Neutrophil (primary cell): ENCODE data around the gene NPM3.

Source experiments
- H3K27ac ChIP-seq: fragments of 200-600 bp; sonication (generic); 2 replicates; pipeline ENCODE4 v1.5.1; 2016; ENCODE audit warnings: mild to moderate bottlenecking, moderate library complexity
- H3K27me3 ChIP-seq: fragments of 200-600 bp; sonication (generic); 2 replicates; pipeline ENCODE4 v1.6.0; 2016; ENCODE audit warnings: mild to moderate bottlenecking
- H3K36me3 ChIP-seq: fragments of 200-600 bp; sonication (generic); 2 replicates; pipeline ENCODE4 v1.5.1; 2017
- H3K4me1 ChIP-seq, 2 experiments: fragments of 200-600 bp in 1 of 2; sonication (generic) in 1 of 2; 1 replicate in 1 of 2; 2 replicates in 1 of 2; pipeline versions ENCODE4 v1.5.1 to v1.6.1; 2013 to 2016; ENCODE audit warnings: low read depth in 1 of 2, low read length in 1 of 2, mild to moderate bottlenecking in 1 of 2, moderate library complexity in 1 of 2; ENCODE audit not compliant: control insufficient read depth in 1 of 2, insufficient read depth in 1 of 2
- H3K4me3 ChIP-seq, 2 experiments: fragments of 200-600 bp in 1 of 2; sonication (generic) in 1 of 2; 1 replicate in 1 of 2; 2 replicates in 1 of 2; pipeline ENCODE4 v1.5.1; 2013 to 2016; ENCODE audit warnings: low read depth in 1 of 2, low read length in 1 of 2, mild to moderate bottlenecking in 1 of 2, moderate library complexity in 1 of 2
- H3K9me3 ChIP-seq: fragments of 200-600 bp; sonication (generic); 2 replicates; pipeline ENCODE4 v1.5.1; 2016
- TF ChIP-seq, protein P1 (sequence below): fragments of 200-600 bp; sonication (generic); IDR thresholded peaks from 2 replicates; pipeline ENCODE4 v1.5.1; 2016; ENCODE audit warnings: antibody characterized with exemption

Gene NPM3

GRCh38 chr10:101771380-101771779, 11.9 kb downstream of the NPM3 start:
- H3K4me3 ChIP-seq: no peak overlapping the region
- no peaks in the 10 kb centered on the region for H3K4me1 ChIP-seq
- TF ChIP-seq, protein P1, sequence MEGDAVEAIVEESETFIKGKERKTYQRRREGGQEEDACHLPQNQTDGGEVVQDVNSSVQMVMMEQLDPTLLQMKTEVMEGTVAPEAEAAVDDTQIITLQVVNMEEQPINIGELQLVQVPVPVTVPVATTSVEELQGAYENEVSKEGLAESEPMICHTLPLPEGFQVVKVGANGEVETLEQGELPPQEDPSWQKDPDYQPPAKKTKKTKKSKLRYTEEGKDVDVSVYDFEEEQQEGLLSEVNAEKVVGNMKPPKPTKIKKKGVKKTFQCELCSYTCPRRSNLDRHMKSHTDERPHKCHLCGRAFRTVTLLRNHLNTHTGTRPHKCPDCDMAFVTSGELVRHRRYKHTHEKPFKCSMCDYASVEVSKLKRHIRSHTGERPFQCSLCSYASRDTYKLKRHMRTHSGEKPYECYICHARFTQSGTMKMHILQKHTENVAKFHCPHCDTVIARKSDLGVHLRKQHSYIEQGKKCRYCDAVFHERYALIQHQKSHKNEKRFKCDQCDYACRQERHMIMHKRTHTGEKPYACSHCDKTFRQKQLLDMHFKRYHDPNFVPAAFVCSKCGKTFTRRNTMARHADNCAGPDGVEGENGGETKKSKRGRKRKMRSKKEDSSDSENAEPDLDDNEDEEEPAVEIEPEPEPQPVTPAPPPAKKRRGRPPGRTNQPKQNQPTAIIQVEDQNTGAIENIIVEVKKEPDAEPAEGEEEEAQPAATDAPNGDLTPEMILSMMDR: no peak
- no peak overlapping the region for H3K27ac ChIP-seq
- H3K9me3 ChIP-seq: no peaks in the 10 kb centered on the region
- no peaks in the 10 kb centered on the region for H3K36me3 ChIP-seq
- peaks cover 99% of the 10 kb centered on the region for H3K27me3 ChIP-seq

DNA sequence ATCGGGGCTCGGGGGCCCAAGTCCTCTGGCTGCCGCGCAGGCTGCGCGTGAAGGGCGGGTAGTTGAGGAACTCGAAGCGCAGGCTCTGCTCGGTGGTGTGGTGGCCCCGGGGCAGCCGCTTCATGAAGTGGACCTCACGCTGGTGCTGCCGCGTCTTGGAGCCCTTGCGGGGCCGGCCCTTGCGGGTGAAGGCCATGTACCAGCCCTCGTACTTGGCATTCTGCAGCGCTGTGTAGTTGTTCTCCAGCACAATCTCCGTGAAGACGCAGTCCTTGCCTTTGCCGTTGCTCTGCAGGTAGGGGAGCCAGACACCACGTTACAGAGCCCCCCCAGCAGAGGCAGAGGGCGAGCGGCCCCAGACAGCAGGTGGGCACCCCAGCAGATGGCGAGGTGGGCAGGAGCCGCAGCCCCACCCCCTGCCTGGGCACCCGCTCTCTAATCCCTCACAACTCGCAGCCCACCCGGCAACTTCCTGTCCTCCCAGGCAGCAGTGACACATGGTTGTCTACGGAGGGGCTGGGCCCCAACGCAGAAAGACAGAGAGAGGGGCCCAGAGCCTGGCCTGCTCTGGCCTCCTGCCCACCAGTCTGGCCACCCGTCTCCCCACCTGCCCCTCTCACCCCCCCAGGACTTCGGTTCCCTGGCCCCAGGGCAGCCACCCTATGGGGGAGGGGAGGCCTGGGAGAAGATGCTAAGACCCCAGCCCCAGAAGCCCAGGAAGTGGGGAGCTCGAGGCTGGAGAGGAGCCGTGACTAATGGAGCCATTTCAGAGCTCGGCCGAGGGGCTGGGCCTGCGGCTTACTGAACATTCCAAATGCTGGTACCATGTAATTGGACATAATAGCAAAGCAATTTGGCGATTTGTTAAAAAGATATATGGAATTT, 12.7 kb downstream of the NPM3 start:
- no peak overlapping the region for H3K27ac ChIP-seq
- TF ChIP-seq, protein P1: no peak
- H3K4me1 ChIP-seq: no peaks in the 10 kb centered on the region
- no peaks in the 10 kb centered on the region for H3K9me3 ChIP-seq
- no peak overlapping the region for H3K4me3 ChIP-seq
- peaks cover 99% of the 10 kb centered on the region for H3K27me3 ChIP-seq
- no peaks in the 10 kb centered on the region for H3K36me3 ChIP-seq

DNA sequence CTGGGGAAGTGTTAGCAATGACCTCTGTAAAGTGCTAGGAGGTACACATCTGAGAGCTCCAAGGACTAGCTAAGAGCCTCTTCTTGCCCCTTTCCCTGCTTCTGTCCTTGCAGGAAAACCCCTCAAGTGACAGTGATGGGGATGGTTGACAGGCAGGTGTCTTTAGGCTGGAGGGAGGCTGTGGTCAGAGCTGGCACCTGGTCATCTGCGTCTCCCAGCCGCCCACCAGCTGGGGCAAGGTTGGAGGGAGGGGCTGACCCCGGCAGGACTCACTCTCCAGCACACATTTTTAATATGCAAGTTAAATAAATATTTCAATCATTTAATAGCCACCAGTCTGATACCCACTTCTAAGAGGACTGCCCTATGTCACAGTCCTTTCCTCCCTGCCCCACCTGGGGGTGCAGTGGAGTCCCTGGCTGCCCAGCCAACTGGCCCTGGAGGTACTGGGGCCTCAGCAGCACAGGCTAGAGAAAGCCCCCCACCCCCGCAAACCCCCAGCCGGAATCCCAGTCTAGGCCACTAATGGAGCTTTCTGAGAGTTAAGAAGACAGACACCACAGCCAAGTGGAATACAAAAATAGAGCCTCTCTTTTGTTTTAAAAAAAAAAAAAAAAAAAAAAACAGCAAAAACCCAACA, 13.6 kb downstream of the NPM3 start:
- H3K4me3 ChIP-seq: no peak overlapping the region
- no peak overlapping the region for H3K27ac ChIP-seq
- no peaks in the 10 kb centered on the region for H3K9me3 ChIP-seq
- TF ChIP-seq, protein P1: no peak
- no peaks in the 10 kb centered on the region for H3K4me1 ChIP-seq
- H3K36me3 ChIP-seq: no peaks in the 10 kb centered on the region
- peaks cover 99% of the 10 kb centered on the region for H3K27me3 ChIP-seq

- Histone ChIP-seq H3K9me3 (no peaks in the 10 kb centered on the region), H3K36me3 (no peaks in the 10 kb centered on the region), H3K27me3 (peaks cover 97% of the 10 kb centered on the region), H3K4me1 (no peaks in the 10 kb centered on the region), H3K27ac (no peak overlapping the region), H3K4me3 (no peak overlapping the region)
- TF ChIP-seq, protein P1: no peak
Observed at GRCh38 chr10:101768791-101769170, 14.5 kb downstream of the NPM3 start.

DNA sequence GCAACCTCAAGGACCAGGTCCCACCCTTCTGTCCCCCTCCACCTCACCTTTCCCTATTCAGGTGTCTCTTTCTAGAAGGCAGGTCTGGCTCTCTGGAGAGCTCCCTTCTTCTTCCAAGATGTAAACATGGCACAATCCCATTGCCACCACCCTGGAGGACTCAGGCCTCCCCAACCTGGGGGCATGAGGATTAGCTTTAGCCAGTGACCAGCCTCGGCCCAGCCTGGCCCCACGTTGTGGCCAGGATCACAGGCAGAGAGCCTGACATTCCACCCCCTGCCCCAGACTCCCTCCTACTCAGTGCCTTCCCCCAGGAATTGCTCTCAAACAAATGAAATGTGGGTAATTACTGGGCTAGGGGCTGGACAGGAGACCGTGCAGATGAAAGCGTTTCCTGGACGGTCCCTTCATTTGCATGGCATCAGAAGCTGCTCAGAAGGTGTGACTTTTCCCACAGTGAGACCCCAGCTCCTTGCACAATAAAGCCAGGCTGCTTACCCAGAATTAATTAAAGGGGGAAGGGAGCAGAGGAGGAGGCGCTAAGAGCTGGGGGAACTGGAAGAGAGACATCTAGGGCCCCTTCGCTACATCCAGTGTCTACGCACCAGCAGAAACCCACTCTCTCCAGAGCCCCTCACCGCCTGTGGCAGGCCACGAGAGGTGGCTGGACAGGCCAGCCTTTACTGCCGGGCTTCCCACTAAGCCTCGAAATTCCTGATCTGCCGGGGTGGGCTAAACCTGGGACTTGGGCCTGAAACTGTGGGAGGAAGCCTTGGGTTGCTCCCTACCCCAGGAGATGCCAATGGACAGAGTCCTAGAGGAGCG, 15.1 kb downstream of the NPM3 start:
- Histone ChIP-seq H3K36me3 (no peaks in the 10 kb centered on the region), H3K27me3 (peaks cover 97% of the 10 kb centered on the region), H3K4me3 (no peak overlapping the region)

More for the DNA sequence above, 15.1 kb downstream of the NPM3 start:
- H3K27ac ChIP-seq: no peak overlapping the region
- no peaks in the 10 kb centered on the region for H3K4me1 ChIP-seq
- no peaks in the 10 kb centered on the region for H3K9me3 ChIP-seq
- TF ChIP-seq, protein P1: no peak
